Measurements from ENCODE around the gene FGFR4.

The FGFR4 gene

DNA sequence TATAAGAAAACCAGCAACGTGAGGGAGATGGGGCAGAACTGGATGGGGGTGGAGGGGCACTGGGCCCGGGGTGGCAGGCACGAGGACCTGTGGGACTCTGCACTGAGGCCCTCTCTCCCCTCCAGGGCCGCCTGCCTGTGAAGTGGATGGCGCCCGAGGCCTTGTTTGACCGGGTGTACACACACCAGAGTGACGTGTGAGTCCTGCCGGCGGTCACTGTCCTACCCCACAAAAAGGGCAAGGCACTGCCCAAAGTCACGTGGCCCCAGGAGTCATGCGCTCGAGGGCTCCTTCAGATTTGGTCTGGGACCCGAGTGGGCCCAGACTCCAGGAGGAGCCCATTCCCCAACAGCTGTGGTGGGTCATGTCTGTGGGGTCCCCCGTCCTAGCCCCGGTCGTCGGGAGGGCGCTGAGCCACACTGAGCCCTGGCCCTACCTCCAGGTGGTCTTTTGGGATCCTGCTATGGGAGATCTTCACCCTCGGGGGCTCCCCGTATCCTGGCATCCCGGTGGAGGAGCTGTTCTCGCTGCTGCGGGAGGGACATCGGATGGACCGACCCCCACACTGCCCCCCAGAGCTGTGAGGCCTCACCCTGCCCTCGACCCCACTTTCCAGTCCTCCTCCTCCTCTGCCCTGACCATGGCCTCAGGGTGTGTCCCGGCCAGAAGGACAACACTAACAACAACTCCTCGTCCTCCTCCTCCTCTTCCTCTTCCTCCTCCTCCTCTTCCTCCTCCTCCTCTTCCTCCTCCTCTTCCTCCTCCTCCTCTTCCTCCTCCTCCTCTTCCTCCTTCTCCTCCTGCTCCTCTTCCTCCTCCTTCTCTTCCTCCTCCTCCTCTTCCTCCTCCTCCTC, 9.7 kb downstream of the FGFR4 start:
- H3K27me3 Mint-ChIP-seq (ENCODE audit: low read depth), result peaks cover 4% of the 10 kb centered on the region
- H3K4me1 Mint-ChIP-seq, result peaks cover 54% of the 10 kb centered on the region
- peak overlapping the region in 1 of 3 experiments; percentile 43 for H3K4me3 Mint-ChIP-seq
- TF ChIP-seq, protein P1, sequence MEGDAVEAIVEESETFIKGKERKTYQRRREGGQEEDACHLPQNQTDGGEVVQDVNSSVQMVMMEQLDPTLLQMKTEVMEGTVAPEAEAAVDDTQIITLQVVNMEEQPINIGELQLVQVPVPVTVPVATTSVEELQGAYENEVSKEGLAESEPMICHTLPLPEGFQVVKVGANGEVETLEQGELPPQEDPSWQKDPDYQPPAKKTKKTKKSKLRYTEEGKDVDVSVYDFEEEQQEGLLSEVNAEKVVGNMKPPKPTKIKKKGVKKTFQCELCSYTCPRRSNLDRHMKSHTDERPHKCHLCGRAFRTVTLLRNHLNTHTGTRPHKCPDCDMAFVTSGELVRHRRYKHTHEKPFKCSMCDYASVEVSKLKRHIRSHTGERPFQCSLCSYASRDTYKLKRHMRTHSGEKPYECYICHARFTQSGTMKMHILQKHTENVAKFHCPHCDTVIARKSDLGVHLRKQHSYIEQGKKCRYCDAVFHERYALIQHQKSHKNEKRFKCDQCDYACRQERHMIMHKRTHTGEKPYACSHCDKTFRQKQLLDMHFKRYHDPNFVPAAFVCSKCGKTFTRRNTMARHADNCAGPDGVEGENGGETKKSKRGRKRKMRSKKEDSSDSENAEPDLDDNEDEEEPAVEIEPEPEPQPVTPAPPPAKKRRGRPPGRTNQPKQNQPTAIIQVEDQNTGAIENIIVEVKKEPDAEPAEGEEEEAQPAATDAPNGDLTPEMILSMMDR (IDR thresholded peaks at IDR 0.05; ENCODE audit: unreplicated experiment in 3 of 3), result no peak
- H3K27ac Mint-ChIP-seq, result peak overlapping the region in 2 of 3 experiments; percentile 44 to 100
- peaks cover 5% of the 10 kb centered on the region for H3K36me3 Mint-ChIP-seq (ENCODE audit: low read depth)
- no peaks in the 10 kb centered on the region for H3K9me3 Mint-ChIP-seq

DNA sequence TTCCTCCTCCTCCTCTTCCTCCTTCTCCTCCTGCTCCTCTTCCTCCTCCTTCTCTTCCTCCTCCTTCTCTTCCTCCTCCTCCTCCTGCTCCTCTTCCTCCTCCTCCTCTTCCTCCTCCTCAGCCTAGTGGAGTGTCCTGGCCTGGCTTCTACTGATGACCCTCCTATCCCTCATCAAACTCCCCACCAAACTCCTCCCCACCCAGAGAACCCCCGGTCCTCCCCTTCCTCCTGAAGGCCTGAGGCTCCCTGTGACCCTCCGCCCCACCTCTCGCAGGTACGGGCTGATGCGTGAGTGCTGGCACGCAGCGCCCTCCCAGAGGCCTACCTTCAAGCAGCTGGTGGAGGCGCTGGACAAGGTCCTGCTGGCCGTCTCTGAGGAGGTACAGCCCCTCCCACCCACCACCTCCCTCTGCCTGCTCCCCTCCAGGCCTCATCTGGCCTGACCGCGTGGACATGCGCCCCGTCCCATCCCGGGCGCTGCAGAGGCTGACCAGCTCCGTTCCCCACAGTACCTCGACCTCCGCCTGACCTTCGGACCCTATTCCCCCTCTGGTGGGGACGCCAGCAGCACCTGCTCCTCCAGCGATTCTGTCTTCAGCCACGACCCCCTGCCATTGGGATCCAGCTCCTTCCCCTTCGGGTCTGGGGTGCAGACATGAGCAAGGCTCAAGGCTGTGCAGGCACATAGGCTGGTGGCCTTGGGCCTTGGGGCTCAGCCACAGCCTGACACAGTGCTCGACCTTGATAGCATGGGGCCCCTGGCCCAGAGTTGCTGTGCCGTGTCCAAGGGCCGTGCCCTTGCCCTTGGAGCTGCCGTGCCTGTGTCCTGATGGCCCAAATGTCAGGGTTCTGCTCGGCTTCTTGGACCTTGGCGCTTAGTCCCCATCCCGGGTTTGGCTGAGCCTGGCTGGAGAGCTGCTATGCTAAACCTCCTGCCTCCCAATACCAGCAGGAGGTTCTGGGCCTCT, 10.6 kb downstream of the FGFR4 start:
- Mint-ChIP-seq H3K36me3 (ENCODE audit: low read depth) (no peaks in the 10 kb centered on the region), H3K4me1 (peaks cover 54% of the 10 kb centered on the region), H3K27ac (peak overlapping the region; percentile 98 to 100 (median 98)), H3K9me3 (no peaks in the 10 kb centered on the region), H3K4me3 (peak overlapping the region in 1 of 3 experiments; percentile 59), H3K27me3 (ENCODE audit: low read depth) (peaks cover 4% of the 10 kb centered on the region)
- TF ChIP-seq, protein P1 (IDR thresholded peaks at IDR 0.05; ENCODE audit: unreplicated experiment in 3 of 3), result no peak

DNA sequence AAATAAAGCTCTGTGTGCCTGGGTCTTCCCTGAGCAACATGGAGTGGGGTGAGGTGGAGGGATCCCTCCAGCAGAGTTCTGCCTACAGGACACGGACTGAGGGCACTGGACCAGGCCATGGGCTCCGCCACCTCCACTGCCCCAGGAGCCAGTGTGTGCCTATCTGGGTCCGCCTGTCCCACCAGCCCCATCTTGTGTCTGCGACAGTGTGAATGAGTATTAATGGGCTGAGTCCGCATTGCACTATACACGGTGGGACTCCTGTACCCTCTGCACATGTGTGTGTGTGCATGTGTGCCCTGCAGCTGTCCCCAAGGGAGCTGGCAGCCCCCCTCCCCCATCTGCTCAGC, 11.4 kb downstream of the FGFR4 start:
- peaks cover 4% of the 10 kb centered on the region for H3K27me3 Mint-ChIP-seq (ENCODE audit: low read depth)
- peaks cover 54% of the 10 kb centered on the region for H3K4me1 Mint-ChIP-seq

DNA sequence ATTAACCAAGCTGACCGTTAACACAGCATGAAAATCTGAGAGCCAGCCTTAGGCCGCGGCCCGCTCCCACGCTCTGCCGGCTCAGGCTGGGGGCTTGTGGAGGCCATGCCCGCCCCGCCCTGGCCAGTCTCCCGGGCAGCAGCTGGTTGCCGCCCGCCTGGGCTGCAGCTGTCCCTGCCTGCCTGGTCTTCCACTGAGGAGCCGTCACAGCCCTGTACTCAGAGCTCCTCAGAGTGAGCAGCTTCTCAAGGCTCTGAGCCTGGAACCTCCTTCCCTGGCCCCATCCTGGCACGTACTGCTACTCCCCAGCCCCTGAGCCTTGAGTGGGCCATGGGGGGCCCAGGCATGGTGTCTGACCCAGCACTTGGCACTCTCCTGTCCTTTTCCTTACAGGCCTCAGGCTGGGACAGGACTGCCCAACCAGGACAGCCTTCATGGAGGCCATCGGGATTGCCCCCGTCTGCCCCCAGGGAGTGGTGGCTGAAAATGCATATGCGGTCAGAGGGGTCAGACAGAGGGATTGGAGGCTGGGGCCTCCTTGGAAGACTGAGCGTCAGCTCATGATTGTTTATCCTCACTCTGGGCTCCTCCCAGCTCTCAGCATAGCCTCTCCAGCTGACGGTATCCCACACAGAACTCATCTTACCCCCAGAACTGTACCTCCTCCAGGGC, 11.9 kb downstream of the FGFR4 start:
- Mint-ChIP-seq H3K4me1 (peaks cover 54% of the 10 kb centered on the region), H3K9me3 (no peaks in the 10 kb centered on the region), H3K27me3 (ENCODE audit: low read depth) (peaks cover 4% of the 10 kb centered on the region), H3K27ac (peak overlapping the region; percentile 98 to 100 (median 98)), H3K4me3 (peak overlapping the region; percentile 33 to 63 (median 44)), H3K36me3 (ENCODE audit: low read depth) (no peaks in the 10 kb centered on the region)
- TF ChIP-seq, protein P1 (IDR thresholded peaks at IDR 0.05; ENCODE audit: unreplicated experiment in 3 of 3), result no peak

More for the DNA sequence above, 11.4 kb downstream of the FGFR4 start:
- H3K36me3 Mint-ChIP-seq (ENCODE audit: low read depth), result no peaks in the 10 kb centered on the region
- no peaks in the 10 kb centered on the region for H3K9me3 Mint-ChIP-seq
- peak overlapping the region; percentile 98 to 100 (median 98) for H3K27ac Mint-ChIP-seq
- TF ChIP-seq, protein P1 (IDR thresholded peaks at IDR 0.05; ENCODE audit: unreplicated experiment in 3 of 3), result no peak
- peak overlapping the region in 1 of 3 experiments; percentile 17 for H3K4me3 Mint-ChIP-seq

DNA sequence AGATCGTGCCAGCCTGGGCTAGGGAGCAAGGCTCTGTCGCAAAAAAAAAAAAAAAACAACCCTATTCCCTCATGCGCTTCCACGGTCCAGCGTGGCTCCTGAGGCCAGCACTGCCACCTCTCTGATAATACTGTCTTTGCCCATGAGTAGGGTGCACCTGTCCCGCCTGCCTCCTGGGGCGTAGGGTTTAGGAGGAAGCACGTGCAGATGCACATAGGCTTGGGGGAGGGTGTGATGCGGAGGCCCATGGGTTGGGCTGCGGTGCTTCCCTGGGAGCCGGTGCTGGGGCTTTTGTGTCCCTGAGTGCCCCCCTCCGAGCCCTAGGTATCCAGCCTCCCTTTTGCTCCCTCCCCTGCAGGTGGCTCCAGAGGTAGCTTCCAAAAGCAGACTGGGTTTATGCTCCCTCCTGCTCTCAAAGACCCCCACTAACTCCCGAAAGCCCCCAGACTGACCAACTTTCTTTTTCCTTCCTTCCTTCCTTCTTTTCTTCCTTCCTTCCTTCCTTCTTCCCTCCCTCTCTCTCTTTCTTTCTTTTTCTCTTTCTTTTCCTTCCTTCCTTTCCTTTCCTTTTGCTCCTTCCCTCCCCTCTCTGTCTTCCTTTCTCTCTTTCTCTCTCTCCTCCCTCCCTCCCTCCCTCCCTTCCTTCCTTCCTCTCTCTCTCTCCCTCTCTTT, 12.8 kb downstream of the FGFR4 start:
- Mint-ChIP-seq H3K4me1 (peaks cover 49% of the 10 kb centered on the region), H3K27ac (peak overlapping the region; percentile 98 to 100 (median 98)), H3K9me3 (no peaks in the 10 kb centered on the region), H3K4me3 (peak overlapping the region in 1 of 3 experiments; percentile 30), H3K36me3 (ENCODE audit: low read depth) (no peaks in the 10 kb centered on the region), H3K27me3 (ENCODE audit: low read depth) (peaks cover 4% of the 10 kb centered on the region)
- TF ChIP-seq, protein P1 (IDR thresholded peaks at IDR 0.05; ENCODE audit: unreplicated experiment in 3 of 3), result no peak

Data from nephron (organoid).